Activated T-cell treated with anti-CD3 and anti-CD28 coated beads, Interleukin-2, amount 50 U/mL, for 72 hours (primary cell): ENCODE data around the gene LYPD1. TPM values are rescaled to one million over a fixed set of nuclear protein-coding genes. Genes with fewer than 3 reads are reported as not detected.
A peak's percentile ranks its signal among the peaks of the same experiment; 100 is the strongest.
"Not testable (repeated sequence)": the region's sequence is repeated elsewhere in the genome, so short reads cannot be mapped to it uniquely, and the experiment has no call there.

Experiments
- ATAC-seq, 2 donors: fragments of 150-1000 bp; cut with Tn5 transposase; replicated peaks in 1 of 2; 2 replicates each; pipeline ENCODE4 v1.10.0; 2021; ENCODE audit warnings: moderate library complexity in 2 of 2, mild to moderate bottlenecking in 1 of 2
- DNase-seq, 2 donors: peaks; one replicate each; pipeline ENCODE4 v3.0.0; 2021 to 2022; ENCODE audit warnings: mixed read lengths in 1 of 2
- H3K27ac Mint-ChIP-seq: one replicate; pipeline ENCODE4 v1.8.0; 2022; ENCODE audit warnings: mild to moderate bottlenecking, moderate library complexity, mixed read lengths
- H3K27me3 Mint-ChIP-seq: one replicate; pipeline ENCODE4 v1.8.0; 2022; ENCODE audit warnings: low read depth, mixed read lengths
- H3K36me3 Mint-ChIP-seq, 2 donors: one replicate each; pipeline ENCODE4 v1.8.0; 2022; ENCODE audit warnings: mixed read lengths in 2 of 2, mild to moderate bottlenecking in 1 of 2; ENCODE audit not compliant: insufficient read depth in 2 of 2
- H3K4me1 Mint-ChIP-seq: one replicate; pipeline ENCODE4 v1.8.0; 2022; ENCODE audit warnings: low read depth, mixed read lengths
- H3K4me3 Mint-ChIP-seq, 2 donors: one replicate each; pipeline ENCODE4 v1.8.0; 2022; ENCODE audit warnings: mild to moderate bottlenecking in 2 of 2, mixed read lengths in 2 of 2, moderate library complexity in 2 of 2
- H3K9me3 Mint-ChIP-seq, 2 donors: one replicate each; pipeline ENCODE4 v1.8.0; 2022; ENCODE audit warnings: mixed read lengths in 2 of 2
- total RNA-seq, 2 donors: library from RNA; stranded (reverse); gene quantifications; one replicate each; pipeline ENCODE4 v1.2.3, GENCODE V29; 2022

LYPD1 gene
- not detected for total RNA-seq

GRCh38 chr2:132669908-132670495, at the start of gene LYPD1:
Gene LYPD1, minus strand, starts transcription at chr2:132670205. Its CDS starts 273 bp downstream, at chr2:132669932.
- H3K4me1 Mint-ChIP-seq = no peaks in the 10 kb centered on the region
- H3K27ac Mint-ChIP-seq = no peak within 1 kb of the TSS
- H3K4me3 Mint-ChIP-seq = peak within 1 kb of the TSS in 1 of 2 donors; percentile 39
- DNase-seq = no peak
- no peak for ATAC-seq
- H3K27me3 Mint-ChIP-seq = peaks cover 31% of the 10 kb centered on the region
- H3K36me3 Mint-ChIP-seq = peaks cover 0 to 4% of the 10 kb centered on the region in 2 donors
- H3K9me3 Mint-ChIP-seq = peaks cover 0 to 2% of the 10 kb centered on the region in 2 donors

- Mint-ChIP-seq H3K4me3 (no peak overlapping the region), H3K36me3 (peaks cover 0 to 1% of the 10 kb centered on the region in 2 donors), H3K4me1 (no peaks in the 10 kb centered on the region), H3K27ac (no peak overlapping the region), H3K9me3 (peaks cover 2 to 5% of the 10 kb centered on the region in 2 donors), H3K27me3 (no peaks in the 10 kb centered on the region)
- no peak for DNase-seq
- ATAC-seq = no peak
Observed at GRCh38 chr2:132719480-132719879, 49.5 kb upstream of the LYPD1 start.

- DNase-seq (no peak), ATAC-seq (no peak)
- Mint-ChIP-seq H3K27ac (no peak overlapping the region), H3K4me1 (no peaks in the 10 kb centered on the region), H3K36me3 (no peaks in the 10 kb centered on the region), H3K27me3 (no peaks in the 10 kb centered on the region), H3K4me3 (no peak overlapping the region), H3K9me3 (peaks cover 0 to 2% of the 10 kb centered on the region in 2 donors)
Observed at GRCh38 chr2:132716954-132717353, 46.9 kb upstream of the LYPD1 start.

- ATAC-seq = no peak
- H3K4me1 Mint-ChIP-seq = no peaks in the 10 kb centered on the region
- H3K9me3 Mint-ChIP-seq = peaks cover 0 to 2% of the 10 kb centered on the region in 2 donors
- H3K4me3 Mint-ChIP-seq = no peak overlapping the region
- no peaks in the 10 kb centered on the region for H3K27me3 Mint-ChIP-seq
- no peaks in the 10 kb centered on the region for H3K36me3 Mint-ChIP-seq
- no peak for DNase-seq
- no peak overlapping the region for H3K27ac Mint-ChIP-seq
Observed at GRCh38 chr2:132715386-132716351, 45.7 kb upstream of the LYPD1 start.

GRCh38 chr2:132703396-132703795, 33.4 kb upstream of the LYPD1 start:
- Mint-ChIP-seq H3K27ac (no peak overlapping the region), H3K36me3 (no peaks in the 10 kb centered on the region), H3K4me1 (no peaks in the 10 kb centered on the region), H3K4me3 (no peak overlapping the region), H3K27me3 (no peaks in the 10 kb centered on the region), H3K9me3 (peaks cover 2 to 3% of the 10 kb centered on the region in 2 donors)
- ATAC-seq (no peak), DNase-seq (no peak)

- H3K4me1 Mint-ChIP-seq = no peaks in the 10 kb centered on the region
- no peak overlapping the region for H3K4me3 Mint-ChIP-seq
- H3K27ac Mint-ChIP-seq = no peak overlapping the region
- DNase-seq (no peak), ATAC-seq (no peak)
- H3K36me3 Mint-ChIP-seq = no peaks in the 10 kb centered on the region
- peaks cover 2 to 3% of the 10 kb centered on the region in 2 donors for H3K9me3 Mint-ChIP-seq
- H3K27me3 Mint-ChIP-seq = no peaks in the 10 kb centered on the region
Observed at GRCh38 chr2:132701810-132702209, 31.8 kb upstream of the LYPD1 start.

GRCh38 chr2:132699802-132700201, 29.8 kb upstream of the LYPD1 start:
- not testable (repeated sequence) for H3K36me3 Mint-ChIP-seq, H3K4me1 Mint-ChIP-seq, ATAC-seq, H3K4me3 Mint-ChIP-seq, H3K27me3 Mint-ChIP-seq, H3K9me3 Mint-ChIP-seq, H3K27ac Mint-ChIP-seq, DNase-seq

GRCh38 chr2:132698347-132698746, 28.3 kb upstream of the LYPD1 start:
- H3K27me3 Mint-ChIP-seq = not testable (repeated sequence)

GRCh38 chr2:132697556-132698205, 27.7 kb upstream of the LYPD1 start:
- DNase-seq (no peak), ATAC-seq (no peak)
- H3K36me3 Mint-ChIP-seq = no peaks in the 10 kb centered on the region
- no peak overlapping the region for H3K27ac Mint-ChIP-seq
- no peak overlapping the region for H3K4me3 Mint-ChIP-seq
- H3K27me3 Mint-ChIP-seq = no peaks in the 10 kb centered on the region
- peaks cover 2 to 3% of the 10 kb centered on the region in 2 donors for H3K9me3 Mint-ChIP-seq
- no peaks in the 10 kb centered on the region for H3K4me1 Mint-ChIP-seq

More at GRCh38 chr2:132698347-132698746, 28.3 kb upstream of the LYPD1 start:
- not testable (repeated sequence) for H3K27ac Mint-ChIP-seq, ATAC-seq, DNase-seq, H3K9me3 Mint-ChIP-seq, H3K36me3 Mint-ChIP-seq, H3K4me3 Mint-ChIP-seq, H3K4me1 Mint-ChIP-seq

- Mint-ChIP-seq H3K36me3 (no peaks in the 10 kb centered on the region), H3K27ac (no peak overlapping the region), H3K27me3 (no peaks in the 10 kb centered on the region), H3K4me3 (no peak overlapping the region), H3K9me3 (peaks cover 1 to 2% of the 10 kb centered on the region in 2 donors), H3K4me1 (no peaks in the 10 kb centered on the region)
- DNase-seq (no peak), ATAC-seq (no peak)
Observed at GRCh38 chr2:132692816-132693215, 22.8 kb upstream of the LYPD1 start.

GRCh38 chr2:132691556-132691955, 21.6 kb upstream of the LYPD1 start:
- Mint-ChIP-seq H3K4me3 (no peak overlapping the region), H3K36me3 (no peaks in the 10 kb centered on the region), H3K9me3 (peaks cover 1 to 2% of the 10 kb centered on the region in 2 donors), H3K4me1 (no peaks in the 10 kb centered on the region), H3K27me3 (no peaks in the 10 kb centered on the region), H3K27ac (no peak overlapping the region)
- no peak for DNase-seq
- no peak for ATAC-seq

GRCh38 chr2:132690664-132691303, 20.8 kb upstream of the LYPD1 start:
- H3K27me3 Mint-ChIP-seq = no peaks in the 10 kb centered on the region
- H3K4me1 Mint-ChIP-seq = no peaks in the 10 kb centered on the region
- H3K9me3 Mint-ChIP-seq = peaks cover 1 to 2% of the 10 kb centered on the region in 2 donors
- H3K36me3 Mint-ChIP-seq = no peaks in the 10 kb centered on the region
- H3K4me3 Mint-ChIP-seq = no peak overlapping the region
- no peak overlapping the region for H3K27ac Mint-ChIP-seq
- DNase-seq (no peak), ATAC-seq (no peak)

- no peaks in the 10 kb centered on the region for H3K36me3 Mint-ChIP-seq
- no peak overlapping the region for H3K27ac Mint-ChIP-seq
- no peak for ATAC-seq
- no peaks in the 10 kb centered on the region for H3K9me3 Mint-ChIP-seq
- H3K4me3 Mint-ChIP-seq = no peak overlapping the region
- H3K4me1 Mint-ChIP-seq = no peaks in the 10 kb centered on the region
- DNase-seq = no peak
- H3K27me3 Mint-ChIP-seq = no peaks in the 10 kb centered on the region
Observed at GRCh38 chr2:132681766-132682165, 11.8 kb upstream of the LYPD1 start.
